ENCODE results near the gene GUCY2D. TPM values are rescaled to one million over a fixed set of nuclear protein-coding genes. Genes with fewer than 3 reads are reported as not detected.

GUCY2D gene
- total RNA-seq, 4 donors from 2014 or later = not detected

DNA sequence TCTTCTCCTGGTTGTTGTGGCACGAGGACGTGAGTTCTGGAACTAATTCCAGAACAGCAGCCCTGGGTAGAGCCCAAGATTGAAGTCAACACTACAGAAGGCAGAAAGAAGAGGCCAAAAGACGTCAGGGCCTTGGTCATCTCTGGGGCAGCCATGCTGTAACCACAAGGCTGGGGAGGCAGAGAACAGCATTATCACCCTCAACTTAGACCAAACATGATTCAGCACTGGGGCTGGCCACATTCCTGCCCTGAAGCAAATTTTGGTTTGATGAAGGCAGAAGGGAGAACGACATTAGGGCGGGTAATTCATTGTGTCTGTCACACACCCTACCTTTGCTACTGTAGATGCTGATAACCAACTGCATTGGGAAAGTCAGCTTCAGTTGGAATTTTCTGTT is 26.7 kb downstream of the GUCY2D start:
- WGBS = 51% methylated on average over 5 of the region's 5 CpGs
- H3K4me3 ChIP-seq = no peak overlapping the region
- no peaks in the 10 kb centered on the region for H3K9me3 ChIP-seq
- TF ChIP-seq EP300 (IDR thresholded peaks at IDR 0.05) (no peak), POLR2A (IDR thresholded peaks at IDR 0.05) (no peak), POLR2AphosphoS5 (IDR thresholded peaks at IDR 0.05) (no peak)
- TF ChIP-seq, protein P1, sequence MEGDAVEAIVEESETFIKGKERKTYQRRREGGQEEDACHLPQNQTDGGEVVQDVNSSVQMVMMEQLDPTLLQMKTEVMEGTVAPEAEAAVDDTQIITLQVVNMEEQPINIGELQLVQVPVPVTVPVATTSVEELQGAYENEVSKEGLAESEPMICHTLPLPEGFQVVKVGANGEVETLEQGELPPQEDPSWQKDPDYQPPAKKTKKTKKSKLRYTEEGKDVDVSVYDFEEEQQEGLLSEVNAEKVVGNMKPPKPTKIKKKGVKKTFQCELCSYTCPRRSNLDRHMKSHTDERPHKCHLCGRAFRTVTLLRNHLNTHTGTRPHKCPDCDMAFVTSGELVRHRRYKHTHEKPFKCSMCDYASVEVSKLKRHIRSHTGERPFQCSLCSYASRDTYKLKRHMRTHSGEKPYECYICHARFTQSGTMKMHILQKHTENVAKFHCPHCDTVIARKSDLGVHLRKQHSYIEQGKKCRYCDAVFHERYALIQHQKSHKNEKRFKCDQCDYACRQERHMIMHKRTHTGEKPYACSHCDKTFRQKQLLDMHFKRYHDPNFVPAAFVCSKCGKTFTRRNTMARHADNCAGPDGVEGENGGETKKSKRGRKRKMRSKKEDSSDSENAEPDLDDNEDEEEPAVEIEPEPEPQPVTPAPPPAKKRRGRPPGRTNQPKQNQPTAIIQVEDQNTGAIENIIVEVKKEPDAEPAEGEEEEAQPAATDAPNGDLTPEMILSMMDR (IDR thresholded peaks at IDR 0.05) = no peak
- H3K4me1 ChIP-seq = no peaks in the 10 kb centered on the region
- no peak overlapping the region for H3K27ac ChIP-seq
- H3K36me3 ChIP-seq = no peaks in the 10 kb centered on the region
- DNase-seq (ENCODE audit: low spot score in 2 of 2) = no peak
- peaks cover 24% of the 10 kb centered on the region for H3K27me3 ChIP-seq

DNA sequence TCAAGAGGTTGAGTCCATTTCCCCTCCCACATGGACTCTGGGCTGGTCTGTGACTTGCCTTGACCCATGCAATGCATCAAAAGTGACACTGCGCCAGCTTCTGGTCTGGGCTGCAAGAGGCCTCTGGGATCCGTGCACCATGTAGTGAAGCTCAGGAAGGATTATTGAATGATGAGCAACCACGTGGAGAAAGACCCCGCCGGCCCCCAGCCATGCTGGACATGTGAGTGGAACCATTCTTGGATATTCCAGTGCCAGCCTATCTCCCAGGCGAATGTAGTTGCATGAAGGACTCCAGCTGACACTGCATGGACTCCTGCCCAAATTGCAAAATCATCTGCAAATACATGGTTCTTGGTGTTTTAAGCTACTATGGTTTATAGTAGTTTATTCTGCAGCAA is 28.8 kb downstream of the GUCY2D start:
- H3K9me3 ChIP-seq = no peaks in the 10 kb centered on the region
- peaks cover 24% of the 10 kb centered on the region for H3K27me3 ChIP-seq
- no peak for DNase-seq (ENCODE audit: low spot score in 2 of 2)
- WGBS = 79% methylated on average over 6 of the region's 6 CpGs
- TF ChIP-seq EP300 (IDR thresholded peaks at IDR 0.05) = no peak
- TF ChIP-seq POLR2A (IDR thresholded peaks at IDR 0.05) = no peak
- TF ChIP-seq, protein P1 (IDR thresholded peaks at IDR 0.05) = no peak
- TF ChIP-seq POLR2AphosphoS5 (IDR thresholded peaks at IDR 0.05) = no peak
- no peaks in the 10 kb centered on the region for H3K36me3 ChIP-seq
- H3K4me1 ChIP-seq = no peaks in the 10 kb centered on the region
- no peak overlapping the region for H3K4me3 ChIP-seq
- no peak overlapping the region for H3K27ac ChIP-seq

DNA sequence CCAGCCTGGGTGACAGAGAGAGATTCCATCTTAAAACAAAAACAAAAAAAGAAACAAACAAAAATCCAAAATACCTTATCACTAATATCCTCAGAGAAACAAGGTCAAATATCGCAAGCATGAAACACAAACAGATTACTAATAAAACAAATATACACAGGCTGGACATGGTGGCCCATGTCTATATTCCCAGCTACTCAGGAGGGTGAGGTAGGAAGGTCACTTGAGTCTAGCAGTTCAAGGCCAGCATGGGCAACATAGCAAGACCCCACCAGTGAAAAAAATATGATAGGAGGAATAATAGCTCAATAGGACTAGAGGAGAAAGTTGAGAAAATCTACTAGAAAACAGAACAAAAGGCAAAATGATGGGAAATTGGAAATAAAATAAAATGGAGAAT is 29.5 kb downstream of the GUCY2D start:
- Histone ChIP-seq H3K27ac (no peak overlapping the region), H3K4me3 (no peak overlapping the region), H3K27me3 (peaks cover 24% of the 10 kb centered on the region), H3K9me3 (no peaks in the 10 kb centered on the region), H3K36me3 (no peaks in the 10 kb centered on the region), H3K4me1 (no peaks in the 10 kb centered on the region)
- DNase-seq (ENCODE audit: low spot score in 2 of 2) = no peak
- TF ChIP-seq POLR2A (IDR thresholded peaks at IDR 0.05) (no peak), EP300 (IDR thresholded peaks at IDR 0.05) (no peak), POLR2AphosphoS5 (IDR thresholded peaks at IDR 0.05) (no peak)
- TF ChIP-seq, protein P1 (IDR thresholded peaks at IDR 0.05) = no peak
- WGBS = 93% methylated on average over 1 of the region's 1 CpG

DNA sequence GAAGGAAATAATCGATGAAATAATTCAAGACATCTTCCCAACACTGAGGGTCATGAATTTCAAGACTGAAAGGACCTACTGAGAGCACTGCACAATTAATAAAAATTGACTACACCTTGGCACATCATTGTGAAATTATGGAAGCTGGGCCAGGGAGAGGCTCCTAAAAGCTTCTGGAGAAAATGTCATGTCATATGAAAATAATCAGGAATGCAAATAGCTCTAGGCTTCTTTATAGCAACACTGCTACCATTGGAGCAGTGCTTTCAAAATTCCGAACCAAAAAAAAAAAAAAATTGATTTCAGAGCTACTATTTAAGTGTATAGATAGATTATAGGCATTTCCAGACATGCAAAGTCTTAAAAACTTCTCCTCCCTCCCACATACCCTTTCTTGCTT is 30.0 kb downstream of the GUCY2D start:
- no peaks in the 10 kb centered on the region for H3K36me3 ChIP-seq
- WGBS = 61% methylated on average over 2 of the region's 2 CpGs
- no peak for TF ChIP-seq EP300 (IDR thresholded peaks at IDR 0.05)
- no peak for TF ChIP-seq POLR2AphosphoS5 (IDR thresholded peaks at IDR 0.05)
- TF ChIP-seq, protein P1 (IDR thresholded peaks at IDR 0.05) = no peak
- no peak for TF ChIP-seq POLR2A (IDR thresholded peaks at IDR 0.05)
- H3K27ac ChIP-seq = no peak overlapping the region
- no peaks in the 10 kb centered on the region for H3K4me1 ChIP-seq
- H3K9me3 ChIP-seq = no peaks in the 10 kb centered on the region
- no peak for DNase-seq (ENCODE audit: low spot score in 2 of 2)
- no peak overlapping the region for H3K4me3 ChIP-seq
- peaks cover 24% of the 10 kb centered on the region for H3K27me3 ChIP-seq

DNA sequence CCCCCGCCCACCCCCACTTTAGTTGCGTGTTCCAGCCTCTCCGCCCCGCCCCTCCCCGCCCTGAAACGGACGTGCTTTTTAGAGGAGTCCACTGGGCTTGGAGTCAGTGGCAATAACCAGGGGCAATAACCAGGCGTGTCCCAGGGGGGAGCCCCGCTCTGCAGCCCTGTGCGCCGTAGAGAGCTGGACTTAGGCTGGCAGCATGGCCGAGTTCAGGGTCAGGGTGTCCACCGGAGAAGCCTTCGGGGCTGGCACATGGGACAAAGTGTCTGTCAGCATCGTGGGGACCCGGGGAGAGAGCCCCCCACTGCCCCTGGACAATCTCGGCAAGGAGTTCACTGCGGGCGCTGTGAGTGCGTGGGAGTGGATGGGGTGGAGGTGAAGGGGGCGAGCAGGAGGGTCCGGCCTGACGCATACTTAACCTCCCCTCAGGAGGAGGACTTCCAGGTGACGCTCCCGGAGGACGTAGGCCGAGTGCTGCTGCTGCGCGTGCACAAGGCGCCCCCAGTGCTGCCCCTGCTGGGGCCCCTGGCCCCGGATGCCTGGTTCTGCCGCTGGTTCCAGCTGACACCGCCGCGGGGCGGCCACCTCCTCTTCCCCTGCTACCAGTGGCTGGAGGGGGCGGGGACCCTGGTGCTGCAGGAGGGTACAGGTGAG is 36.7 kb downstream of the GUCY2D start, which contains the start of gene ALOX15B:
Gene ALOX15B, plus strand, starts transcription at position 106 of the 657 bp plus-strand sequence. Its CDS starts 97 bp downstream, at position 203.
- Histone ChIP-seq H3K36me3 (no peaks in the 10 kb centered on the region), H3K9me3 (no peaks in the 10 kb centered on the region), H3K4me3 (peak within 1 kb of the TSS; percentile 38), H3K27ac (no peak within 1 kb of the TSS), H3K27me3 (peaks cover 24% of the 10 kb centered on the region), H3K4me1 (peaks cover 37% of the 10 kb centered on the region)
- DNase-seq (ENCODE audit: low spot score in 2 of 2) = no peak
- TF ChIP-seq POLR2AphosphoS5 (IDR thresholded peaks at IDR 0.05) (no peak), EP300 (IDR thresholded peaks at IDR 0.05) (no peak), POLR2A (IDR thresholded peaks at IDR 0.05) (no peak)
- TF ChIP-seq, protein P1 (IDR thresholded peaks at IDR 0.05) = no peak
- 10% methylated on average over 29 of the region's 37 CpGs for WGBS

Measured in suprapubic skin (tissue), 4 donors.